Esophagus squamous epithelium (tissue), 5 donors: Measurements from ENCODE around the gene TM4SF1. TPM values are rescaled to one million over a fixed set of nuclear protein-coding genes. Genes with fewer than 3 reads are reported as not detected.
"Not testable (repeated sequence)": the region's sequence is repeated elsewhere in the genome, so short reads cannot be mapped to it uniquely, and the experiment has no call there.

Experiments used
- DNase-seq: peaks from one replicate; lab custom pipeline; 2025; lab: John Stamatoyannopoulos, UW
- H3K27ac ChIP-seq, 4 donors: fragments of 200-600 bp; sonication (generic); one replicate each; pipeline ENCODE4 v1.5.1; 2016 to 2019; ENCODE audit warnings: mild to moderate bottlenecking in 1 of 4
- H3K27me3 ChIP-seq, 4 donors: fragments of 200-600 bp; sonication (generic); 1 replicate in 3 of 4; 2 replicates in 1 of 4; pipeline versions ENCODE4 v1.5.1 to v1.6.0; 2017 to 2021; ENCODE audit warnings: antibody characterized with exemption in 1 of 4
- H3K36me3 ChIP-seq, 3 donors: fragments of 200-600 bp; sonication (generic); one replicate each; pipeline ENCODE4 v1.5.1; 2016 to 2019
- H3K4me1 ChIP-seq, 3 donors: fragments of 200-600 bp; sonication (generic); one replicate each; pipeline ENCODE4 v1.5.1; 2017 to 2019
- H3K4me3 ChIP-seq, 4 donors: fragments of 200-600 bp; sonication (generic); 1 replicate in 3 of 4; 2 replicates in 1 of 4; pipeline ENCODE4 v1.5.1; 2016 to 2019; ENCODE audit warnings: mild to moderate bottlenecking in 2 of 4, moderate library complexity in 1 of 4
- H3K9me3 ChIP-seq, 3 donors: fragments of 200-600 bp; sonication (generic); one replicate each; pipeline ENCODE4 v1.5.1; 2016 to 2019
- CTCF ChIP-seq, 6 experiments: fragments of 450-650 bp in 4 of 6; fragments of 200-600 bp in 2 of 6; sonication (generic) in 2 of 6; IDR thresholded peaks; one replicate each; pipeline ENCODE4 v1.5.1; 2016 to 2019; ENCODE audit warnings: antibody characterized with exemption in 6 of 6, mild to moderate bottlenecking in 4 of 6, moderate library complexity in 4 of 6
- POLR2A ChIP-seq, 4 donors: fragments of 450-650 bp; IDR thresholded peaks; one replicate each; pipeline ENCODE4 v1.6.1; 2017; ENCODE audit warnings: antibody characterized with exemption in 4 of 4, mild to moderate bottlenecking in 4 of 4, moderate library complexity in 3 of 4
- WGBS, 2 donors: methylation state at CpG; one replicate each; pipeline ENCODE4 v1.1.5; 2018; 5-methylcytosine and 5-hydroxymethylcytosine counted together
- intact Hi-C: fragments of 100-400 bp; cut with DNase I; formaldehyde crosslinking; loops from one replicate; pipeline ENCODE4 v1.15.0; 2022
- total RNA-seq, 4 donors: library from RNA; depleted of rRNA; stranded (reverse); fragments of >200 nt; gene quantifications; one replicate each; pipeline ENCODE4 v1.1.0, GENCODE V29; 2016
- donor health status: DM: yes; HTN: yes; CAD: no.

TM4SF1 gene
- total RNA-seq, 4 donors from 2014 or later: 153 to 290 (median 169) TPM

GRCh38 chr3:149339931-149340309 is 37.5 kb downstream of the TM4SF1 start:
- H3K4me1 ChIP-seq: peaks cover 11 to 34% (median 26%) of the 10 kb centered on the region in 3 donors
- H3K9me3 ChIP-seq: no peaks in the 10 kb centered on the region
- DNase-seq: peak; percentile 15
- WGBS, 2 donors: 9 to 14% methylated on average over 4 of the region's 5 CpGs
- TF ChIP-seq POLR2A (IDR thresholded peaks at IDR 0.05): no peak
- no peak for TF ChIP-seq CTCF (IDR thresholded peaks at IDR 0.05)
- H3K27me3 ChIP-seq: no peaks in the 10 kb centered on the region
- H3K36me3 ChIP-seq: no peaks in the 10 kb centered on the region
- intact Hi-C loops: no loop called here
- peak overlapping the region in 1 of 4 donors; percentile 11 for H3K4me3 ChIP-seq
- peak overlapping the region; percentile 55 to 88 (median 81) for H3K27ac ChIP-seq

GRCh38 chr3:149337486-149337885 is 40.0 kb downstream of the TM4SF1 start:
- DNase-seq, H3K27ac ChIP-seq, H3K27me3 ChIP-seq, intact Hi-C loops, H3K4me3 ChIP-seq, H3K9me3 ChIP-seq, H3K36me3 ChIP-seq: not testable (repeated sequence)
- peaks cover 5 to 26% (median 17%) of the 10 kb centered on the region in 3 donors for H3K4me1 ChIP-seq
- WGBS, 2 donors: 80 to 100% methylated on average over 1 of the region's 1 CpG

GRCh38 chr3:149336925-149337324 is 40.5 kb downstream of the TM4SF1 start:
- DNase-seq: no peak
- Histone ChIP-seq H3K36me3 (no peaks in the 10 kb centered on the region), H3K9me3 (no peaks in the 10 kb centered on the region), H3K4me3 (no peak overlapping the region), H3K4me1 (peaks cover 5 to 23% (median 15%) of the 10 kb centered on the region in 3 donors), H3K27me3 (no peaks in the 10 kb centered on the region), H3K27ac (no peak overlapping the region)
- no peak for TF ChIP-seq CTCF (IDR thresholded peaks at IDR 0.05)
- TF ChIP-seq POLR2A (IDR thresholded peaks at IDR 0.05): no peak
- intact Hi-C loops: no loop called here

GRCh38 chr3:149333176-149333859 is 44.1 kb downstream of the TM4SF1 start, which contains the start of gene TM4SF18:
TSS of gene TM4SF18 (minus strand) at chr3:149333636. CDS start at chr3:149333382, 254 bp downstream.
- TF ChIP-seq POLR2A (IDR thresholded peaks at IDR 0.05) (no peak), CTCF (IDR thresholded peaks at IDR 0.05) (no peak)
- peak within 1 kb of the TSS in 3 of 4 donors; percentile 9 to 37 (median 12) for H3K4me3 ChIP-seq
- H3K4me1 ChIP-seq: peaks cover 0 to 3% (median 0%) of the 10 kb centered on the region in 3 donors
- no peaks in the 10 kb centered on the region for H3K27me3 ChIP-seq
- intact Hi-C loops: no loop called here
- WGBS, 2 donors: 73 to 83% methylated on average over 11 of the region's 11 CpGs
- H3K36me3 ChIP-seq: no peaks in the 10 kb centered on the region
- no peak for DNase-seq
- no peaks in the 10 kb centered on the region for H3K9me3 ChIP-seq
- H3K27ac ChIP-seq: peak within 1 kb of the TSS in 3 of 4 donors; percentile 57 to 62 (median 58)

- Histone ChIP-seq H3K36me3 (no peaks in the 10 kb centered on the region), H3K4me3 (peak overlapping the region in 3 of 4 donors; percentile 9 to 37 (median 12)), H3K27ac (peak overlapping the region in 3 of 4 donors; percentile 57 to 62 (median 58)), H3K4me1 (peaks cover 0 to 3% (median 0%) of the 10 kb centered on the region in 3 donors), H3K27me3 (no peaks in the 10 kb centered on the region), H3K9me3 (no peaks in the 10 kb centered on the region)
- TF ChIP-seq POLR2A (IDR thresholded peaks at IDR 0.05): no peak
- TF ChIP-seq CTCF (IDR thresholded peaks at IDR 0.05): no peak
- no peak for DNase-seq
- intact Hi-C loops: no loop called here
Measured at GRCh38 chr3:149332771-149333170, 44.7 kb downstream of the TM4SF1 start.
